Peyer's patch (tissue), 4 donors: ENCODE results near the gene RAB13. TPM values are rescaled to one million over a fixed set of nuclear protein-coding genes. Genes with fewer than 3 reads are reported as not detected.

Experiments
- DNase-seq, 3 donors: peaks; one replicate each; pipeline ENCODE4 v3.0.0-alpha.2; 2017 to 2019
- H3K27ac ChIP-seq, 4 donors: fragments of 200-600 bp; sonication (generic); one replicate each; pipeline ENCODE4 v1.5.1; 2016 to 2019
- H3K27me3 ChIP-seq, 2 donors: fragments of 200-600 bp; sonication (generic); one replicate each; pipeline ENCODE4 v1.5.1; 2019
- H3K36me3 ChIP-seq, 3 donors: fragments of 200-600 bp; sonication (generic); one replicate each; pipeline ENCODE4 v1.5.1; 2016 to 2019
- H3K4me1 ChIP-seq, 4 donors: fragments of 200-600 bp; sonication (generic); one replicate each; pipeline ENCODE4 v1.5.1; 2016 to 2019
- H3K4me3 ChIP-seq, 4 donors: fragments of 200-600 bp; sonication (generic); 1 replicate in 3 of 4; 2 replicates in 1 of 4; pipeline ENCODE4 v1.5.1; 2016 to 2019; ENCODE audit warnings: mild to moderate bottlenecking in 1 of 4
- H3K9me3 ChIP-seq, 4 donors: fragments of 200-600 bp; sonication (generic); one replicate each; pipeline ENCODE4 v1.5.1; 2016 to 2019; ENCODE audit warnings: mild to moderate bottlenecking in 1 of 4
- CTCF ChIP-seq, 6 experiments: fragments of 450-650 bp in 4 of 6; fragments of 200-600 bp in 2 of 6; sonication (generic) in 1 of 6; IDR thresholded peaks; one replicate each; pipeline ENCODE4 v1.5.1; 2017 to 2019; ENCODE audit warnings: antibody characterized with exemption in 6 of 6, mild to moderate bottlenecking in 3 of 6, moderate library complexity in 1 of 6
- POLR2A ChIP-seq, 2 donors: fragments of 450-650 bp; IDR thresholded peaks; one replicate each; pipeline ENCODE4 v1.5.1; 2017; ENCODE audit warnings: antibody characterized with exemption in 2 of 2, mild to moderate bottlenecking in 2 of 2, moderate library complexity in 2 of 2
- total RNA-seq, 4 donors: library from RNA; depleted of rRNA; stranded (reverse); fragments of >200 nt; gene quantifications; one replicate each; pipeline ENCODE4 v1.1.0, GENCODE V29; 2016

Gene RAB13
- total RNA-seq, 4 donors from 2014 or later = 15.1 to 51.2 (median 15.8) TPM

GRCh38 chr1:153991806-153992205 is 5.7 kb upstream of the RAB13 start:
- Histone ChIP-seq H3K27ac (peak overlapping the region; percentile 82 to 99 (median 92)), H3K36me3 (peaks cover 0 to 37% (median 3%) of the 10 kb centered on the region in 3 donors)
- no peak for TF ChIP-seq CTCF (IDR thresholded peaks at IDR 0.05)

GRCh38 chr1:153991151-153991630 is 5.1 kb upstream of the RAB13 start:
- DNase-seq = no peak
- peak overlapping the region; percentile 82 to 99 (median 92) for H3K27ac ChIP-seq
- H3K4me3 ChIP-seq = peak overlapping the region; percentile 59 to 99 (median 90)
- peaks cover 0 to 33% (median 13%) of the 10 kb centered on the region in 4 donors for H3K4me1 ChIP-seq
- no peaks in the 10 kb centered on the region for H3K27me3 ChIP-seq
- peaks cover 0 to 37% (median 3%) of the 10 kb centered on the region in 3 donors for H3K36me3 ChIP-seq
- no peak for TF ChIP-seq CTCF (IDR thresholded peaks at IDR 0.05)
- no peak for TF ChIP-seq POLR2A (IDR thresholded peaks at IDR 0.05)
- no peaks in the 10 kb centered on the region for H3K9me3 ChIP-seq

More at GRCh38 chr1:153991806-153992205, 5.7 kb upstream of the RAB13 start:
- no peak for DNase-seq
- H3K9me3 ChIP-seq = no peaks in the 10 kb centered on the region
- no peaks in the 10 kb centered on the region for H3K27me3 ChIP-seq
- peak overlapping the region; percentile 59 to 99 (median 90) for H3K4me3 ChIP-seq
- H3K4me1 ChIP-seq = peaks cover 0 to 30% (median 11%) of the 10 kb centered on the region in 4 donors

- Histone ChIP-seq H3K4me1 (peaks cover 0 to 35% (median 13%) of the 10 kb centered on the region in 4 donors), H3K27me3 (no peaks in the 10 kb centered on the region), H3K4me3 (peak within 1 kb of the TSS; percentile 59 to 99 (median 90))
Observed at GRCh38 chr1:153990468-153991150, 4.5 kb upstream of the RAB13 start, which contains the start of gene RPS27. RPS27 (plus strand) TSS chr1:153990762; CDS start chr1:153990797, 35 bp downstream.

GRCh38 chr1:153987621-153988020 is 1.5 kb upstream of the RAB13 start:
- TF ChIP-seq POLR2A (IDR thresholded peaks at IDR 0.05) (no peak), CTCF (IDR thresholded peaks at IDR 0.05) (no peak)
- Histone ChIP-seq H3K27me3 (no peaks in the 10 kb centered on the region), H3K4me1 (peaks cover 0 to 33% (median 11%) of the 10 kb centered on the region in 4 donors), H3K36me3 (peaks cover 0 to 7% (median under 1%) of the 10 kb centered on the region in 3 donors), H3K4me3 (no peak overlapping the region), H3K9me3 (no peaks in the 10 kb centered on the region), H3K27ac (no peak overlapping the region)
- no peak for DNase-seq

More at GRCh38 chr1:153990468-153991150, 4.5 kb upstream of the RAB13 start, which contains the start of gene RPS27:
- peak; percentile 88 to 96 (median 88) for DNase-seq
- Histone ChIP-seq H3K27ac (peak within 1 kb of the TSS; percentile 82 to 99 (median 92)), H3K36me3 (peaks cover 0 to 35% (median 3%) of the 10 kb centered on the region in 3 donors), H3K9me3 (no peaks in the 10 kb centered on the region)
- peak; percentile 97 to 99 for TF ChIP-seq POLR2A (IDR thresholded peaks at IDR 0.05)
- peak in 3 of 6 experiments; percentile 9 for TF ChIP-seq CTCF (IDR thresholded peaks at IDR 0.05)

GRCh38 chr1:153985341-153985912 is 712 bp downstream of the RAB13 start:
- no peak for DNase-seq
- Histone ChIP-seq H3K27me3 (no peaks in the 10 kb centered on the region), H3K4me1 (peaks cover 0 to 20% (median 2%) of the 10 kb centered on the region in 4 donors), H3K36me3 (no peaks in the 10 kb centered on the region), H3K4me3 (peak overlapping the region; percentile 39 to 69 (median 54)), H3K27ac (peak overlapping the region; percentile 54 to 80 (median 74)), H3K9me3 (no peaks in the 10 kb centered on the region)
- TF ChIP-seq CTCF (IDR thresholded peaks at IDR 0.05) = no peak
- no peak for TF ChIP-seq POLR2A (IDR thresholded peaks at IDR 0.05)
